ENCODE measurements around the gene TEX35.
A peak's percentile ranks its signal among the peaks of the same experiment; 100 is the strongest.
"Not testable (repeated sequence)": the region's sequence is repeated elsewhere in the genome, so short reads cannot be mapped to it uniquely, and the experiment has no call there.

Gene TEX35

DNA sequence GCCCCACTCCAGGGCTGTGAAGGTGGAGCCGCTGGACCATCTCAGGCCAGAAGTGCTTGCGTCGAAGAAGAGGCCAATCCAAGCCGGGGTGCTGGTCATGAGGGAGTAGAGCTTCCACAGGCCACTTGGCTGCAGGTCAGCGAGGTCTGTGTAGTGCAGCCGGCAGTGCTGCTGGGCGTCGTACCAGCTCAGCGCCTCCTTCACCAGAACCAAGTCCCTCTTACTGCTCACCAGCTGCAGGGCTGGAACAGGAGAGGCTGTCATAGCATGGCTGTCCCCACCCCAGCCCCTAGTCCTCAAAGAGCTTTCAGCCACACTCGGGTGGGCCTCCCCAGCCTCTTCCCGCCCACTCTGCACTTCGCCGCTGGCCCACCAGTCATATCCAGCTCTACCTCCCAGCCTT is 18.3 kb upstream of the TEX35 start:
- no peak for DNase-seq (ENCODE audit: low read depth, low spot score)

DNA sequence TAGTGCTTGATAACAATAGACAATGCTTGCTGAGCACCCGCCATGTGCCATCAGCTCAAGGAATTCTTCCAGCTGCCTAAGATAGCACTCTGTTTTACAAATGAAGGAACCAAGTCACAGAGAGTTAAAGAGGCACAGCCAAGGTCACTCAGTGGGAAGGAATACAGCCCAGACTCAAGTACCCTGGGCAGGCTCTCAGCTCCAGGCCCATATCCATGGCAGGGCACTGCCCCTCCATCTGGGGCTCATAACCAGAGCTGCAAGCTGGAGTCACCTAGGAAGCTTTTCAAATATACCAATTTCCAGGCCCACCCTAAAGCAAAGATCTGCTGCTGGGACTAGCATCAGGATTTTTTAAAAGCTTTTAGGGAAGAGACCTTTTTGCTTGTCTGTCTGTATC is 17.8 kb upstream of the TEX35 start:
- DNase-seq (ENCODE audit: low read depth, low spot score) = no peak

DNA sequence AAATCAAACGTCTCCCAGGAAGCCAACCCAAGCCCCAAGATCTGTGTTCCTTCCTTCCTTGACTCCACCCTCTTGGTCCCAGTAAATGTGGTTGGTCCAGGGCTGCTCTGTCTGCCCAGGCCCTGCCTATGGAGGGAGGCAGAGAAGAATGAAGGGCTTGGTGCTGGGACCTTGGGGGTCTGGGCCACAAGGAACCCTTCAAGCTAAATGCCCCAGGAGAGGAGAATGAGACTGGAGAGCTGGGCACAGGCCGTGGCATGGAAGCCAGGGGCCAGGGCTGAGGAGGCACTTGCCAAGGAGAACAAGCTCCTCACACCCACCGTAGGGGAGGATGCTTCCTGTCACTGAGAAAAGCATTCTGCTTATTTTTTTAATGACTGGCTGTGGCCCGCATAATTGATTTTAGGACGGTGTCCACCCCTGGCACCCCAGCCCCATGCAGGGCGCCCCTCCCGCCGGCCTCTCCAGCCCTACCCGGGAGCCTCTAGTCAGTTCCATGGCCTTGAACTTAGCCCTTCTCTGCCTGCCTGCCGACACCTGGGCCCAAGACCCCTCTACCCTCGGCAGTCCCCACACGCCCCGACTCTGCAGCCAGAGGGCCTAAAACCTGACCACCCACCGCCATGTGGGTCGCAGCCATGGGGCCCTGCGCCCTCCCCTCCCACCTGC is 17.0 kb upstream of the TEX35 start:
- no peak for DNase-seq (ENCODE audit: low read depth, low spot score)

DNA sequence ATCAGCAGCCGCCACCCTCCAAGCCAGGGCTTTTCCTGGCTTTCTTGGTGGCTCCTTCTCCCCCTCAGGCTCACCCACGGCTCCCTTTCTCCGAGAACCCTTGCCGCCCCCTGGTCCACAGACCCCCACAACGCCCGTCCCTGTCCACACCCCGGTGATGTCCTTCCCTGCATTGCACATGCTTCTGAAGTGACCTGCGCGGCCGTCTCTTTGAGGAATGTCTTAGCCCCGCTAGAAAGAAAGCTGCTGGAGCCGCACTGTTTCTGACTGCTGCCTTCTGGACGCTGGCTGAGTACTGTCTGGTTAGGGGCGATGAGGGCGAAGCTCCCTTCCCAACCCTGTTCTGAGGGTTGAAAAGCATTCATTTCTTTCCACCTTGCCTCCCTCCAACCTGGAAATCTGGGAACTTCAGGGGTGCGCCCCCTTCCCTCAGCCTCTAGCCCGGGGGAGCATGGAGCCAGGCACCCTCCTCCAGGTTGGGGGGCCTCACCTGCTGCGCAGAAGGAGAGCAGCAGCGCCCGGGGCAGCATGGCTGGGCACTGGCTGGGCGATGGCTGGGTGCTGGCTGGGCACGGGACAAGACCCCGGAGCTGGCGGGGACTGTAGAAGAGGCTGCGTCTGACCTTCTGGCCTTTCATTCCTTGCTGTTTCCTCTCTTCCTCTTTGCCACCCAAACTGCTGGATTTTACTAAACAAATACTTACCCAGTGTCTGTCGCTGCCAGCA is 16.3 kb upstream of the TEX35 start, which contains the start of gene CLEC20A:
TSS of gene CLEC20A (minus strand) at position 555 of the 726 bp plus-strand sequence. CDS start at position 530, 25 bp downstream.
- no peak for DNase-seq (ENCODE audit: low read depth, low spot score)

DNA sequence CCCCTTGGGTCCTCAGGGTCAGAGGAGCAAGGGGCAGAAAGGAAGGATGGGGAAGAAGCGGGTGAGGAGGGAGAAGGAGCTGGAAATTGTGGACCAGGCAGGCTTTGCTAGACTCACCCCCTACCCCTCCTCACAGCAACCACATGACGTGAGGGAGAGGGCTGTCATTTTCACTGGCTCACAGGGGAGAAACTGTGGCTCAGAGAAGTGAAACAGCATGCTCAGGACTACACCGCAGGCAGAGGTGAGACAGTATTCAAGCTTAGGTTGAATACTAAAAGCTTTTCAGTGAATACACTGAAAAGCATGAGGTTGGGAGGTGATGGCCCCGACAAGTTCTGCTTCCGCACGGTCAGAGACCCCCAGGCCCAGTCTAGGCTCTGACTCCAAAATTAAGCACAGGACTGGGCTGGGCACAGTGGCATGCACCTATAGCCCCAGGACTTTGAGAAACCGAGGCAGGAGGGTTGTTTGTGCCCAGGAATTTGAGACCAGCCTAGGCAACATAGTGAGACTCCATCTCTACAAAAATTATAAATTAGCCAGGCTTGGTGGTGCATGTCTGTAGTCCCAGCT is 14.9 kb upstream of the TEX35 start:
- DNase-seq (ENCODE audit: low read depth, low spot score) = no peak

DNA sequence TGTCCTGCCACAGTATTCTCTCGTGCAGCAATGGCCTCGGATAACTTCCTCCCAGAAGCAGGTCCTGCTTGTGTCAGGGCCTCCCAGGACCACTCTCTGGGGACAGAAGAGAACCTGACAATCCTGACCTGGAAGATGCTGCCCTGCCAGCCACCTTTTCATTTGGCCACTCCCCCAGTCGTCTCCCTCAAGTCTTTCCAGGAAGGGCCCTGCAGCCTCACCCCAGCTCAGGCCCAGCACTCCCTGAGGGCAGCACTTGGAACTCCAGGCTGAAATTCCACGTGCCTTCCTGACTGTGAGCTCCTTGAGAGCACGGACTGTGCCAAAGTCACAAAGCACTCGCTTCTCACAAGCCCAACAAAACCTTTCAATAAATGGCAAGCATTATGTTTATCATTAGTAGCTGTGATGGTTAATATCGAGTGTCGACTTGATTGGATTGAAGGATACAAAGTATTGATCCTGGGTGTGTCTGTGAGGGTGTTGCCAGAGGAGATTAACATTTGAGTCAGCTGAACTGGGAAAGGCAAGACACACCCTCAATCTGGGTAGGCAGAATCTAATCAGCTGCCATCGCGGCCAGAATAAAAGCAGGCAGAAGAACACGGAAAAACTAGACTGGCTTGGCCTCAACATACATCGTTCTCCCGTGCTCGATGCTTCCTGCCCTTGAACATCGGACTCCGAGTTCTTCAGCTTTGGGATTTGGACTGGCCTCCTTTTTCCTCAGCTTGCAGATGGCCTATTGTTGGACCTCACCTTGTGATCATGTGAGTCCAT is 13.8 kb upstream of the TEX35 start:
- no peak for DNase-seq (ENCODE audit: low read depth, low spot score)

DNA sequence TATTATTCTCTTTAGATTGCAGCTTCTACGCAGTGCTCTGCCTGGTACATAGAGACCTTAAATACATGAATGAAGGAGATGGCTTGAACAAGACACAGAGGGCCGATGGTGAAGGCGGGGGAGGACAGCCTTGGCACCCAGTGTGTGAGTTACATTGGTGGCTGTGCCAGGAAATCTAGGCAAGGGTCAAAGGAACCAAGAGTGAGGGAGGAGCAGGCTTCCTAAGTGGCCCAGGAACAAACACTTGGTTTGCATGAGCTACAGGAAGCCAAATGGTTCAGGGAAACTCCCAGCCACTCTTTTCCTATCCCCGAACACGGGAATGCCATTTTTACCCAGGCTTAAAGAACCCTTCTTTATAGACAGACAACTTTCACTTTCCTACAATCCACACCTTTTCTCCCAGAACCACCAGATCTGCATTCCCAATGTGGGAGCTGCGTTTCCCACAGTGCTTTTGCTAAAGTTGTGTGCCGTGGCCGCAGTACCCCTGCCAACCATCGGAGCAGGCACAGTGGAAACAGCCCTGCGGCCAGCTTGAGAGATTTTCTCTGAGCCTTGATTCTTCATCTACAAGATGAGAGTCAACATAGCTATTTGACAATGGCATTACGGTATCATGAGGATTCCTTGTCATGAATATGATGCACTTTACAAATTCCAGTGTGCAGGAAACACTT is 12.7 kb upstream of the TEX35 start:
- DNase-seq (ENCODE audit: low read depth, low spot score) = no peak

DNA sequence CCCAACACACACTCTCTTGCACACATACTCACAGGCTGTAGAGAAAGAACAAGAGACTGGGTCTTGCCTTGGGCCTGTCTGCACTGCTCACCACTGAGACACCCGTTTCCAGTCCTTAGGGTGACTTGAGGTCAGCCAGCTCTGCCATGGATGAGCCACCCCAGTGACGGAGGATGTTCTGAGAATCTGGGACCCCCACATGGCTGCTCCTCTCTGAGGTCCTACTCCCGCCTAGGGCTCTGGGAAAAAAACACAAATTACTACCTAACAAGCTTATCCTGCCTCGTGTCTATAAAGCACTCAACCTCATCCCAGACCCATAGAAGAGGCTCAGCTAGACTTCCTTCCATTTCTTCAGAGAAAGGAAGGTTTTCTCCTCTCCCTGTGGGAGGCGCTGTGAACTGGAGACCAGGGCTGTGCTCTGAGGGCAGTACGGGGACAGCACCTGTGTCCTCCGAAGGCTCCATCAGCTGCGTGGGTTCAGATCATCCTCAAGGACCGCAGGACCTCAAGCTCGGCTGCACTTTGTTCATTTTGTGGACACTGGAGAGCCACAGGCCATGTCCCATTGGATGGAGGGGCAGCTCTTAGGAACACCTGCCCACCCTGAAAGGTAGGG is 11.9 kb upstream of the TEX35 start:
- no peak for DNase-seq (ENCODE audit: low read depth, low spot score)

DNA sequence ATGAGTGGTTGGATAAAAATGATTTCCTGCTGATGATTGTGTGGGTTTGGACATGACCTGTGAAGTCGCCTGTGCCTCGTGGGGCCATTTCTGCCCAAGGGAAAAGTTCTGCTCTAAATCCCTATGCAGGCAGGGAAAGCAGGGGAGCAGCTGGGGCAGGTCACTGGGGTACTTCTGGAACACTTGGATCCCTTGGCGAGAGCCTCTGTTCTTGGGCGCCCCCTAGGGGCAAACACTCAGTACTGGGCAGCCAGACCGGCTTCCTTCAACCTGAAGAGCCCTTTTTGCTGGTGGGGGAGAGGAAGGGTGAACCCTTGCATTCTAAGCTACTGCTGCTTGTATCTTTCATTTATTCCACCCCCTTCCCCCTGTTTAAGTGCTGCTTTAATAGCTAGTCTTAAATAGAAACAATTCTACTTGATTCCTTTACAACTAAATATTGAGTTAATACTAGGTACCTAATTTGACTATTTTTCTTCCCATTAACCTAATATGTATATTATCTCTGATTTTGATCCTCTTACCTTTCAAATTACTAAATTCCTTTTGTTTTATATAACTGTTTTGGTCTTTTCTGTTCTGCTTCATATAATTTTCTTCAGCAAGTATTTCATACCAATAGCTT is 11.1 kb upstream of the TEX35 start:
- DNase-seq (ENCODE audit: low read depth, low spot score) = peak; percentile 40

DNA sequence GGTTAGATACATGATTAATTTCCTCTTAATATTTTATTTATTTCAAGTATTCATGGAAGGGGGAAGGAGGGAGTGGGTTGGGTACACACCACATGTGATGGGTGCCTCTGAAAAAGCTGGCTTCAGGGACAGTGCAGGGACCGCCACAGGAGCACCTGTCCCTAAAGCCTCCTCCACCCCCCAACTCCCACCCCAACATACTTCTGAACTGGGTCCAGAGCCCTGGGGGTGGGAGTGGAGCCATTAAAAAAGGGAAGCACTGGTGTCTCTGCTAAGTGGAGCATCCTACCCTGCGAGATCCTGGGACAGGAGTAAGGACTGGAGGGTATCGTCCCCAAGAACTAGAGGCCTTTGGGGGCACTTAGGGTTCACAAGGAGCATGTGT is 10.6 kb upstream of the TEX35 start:
- DNase-seq (ENCODE audit: low read depth, low spot score) = no peak

DNA sequence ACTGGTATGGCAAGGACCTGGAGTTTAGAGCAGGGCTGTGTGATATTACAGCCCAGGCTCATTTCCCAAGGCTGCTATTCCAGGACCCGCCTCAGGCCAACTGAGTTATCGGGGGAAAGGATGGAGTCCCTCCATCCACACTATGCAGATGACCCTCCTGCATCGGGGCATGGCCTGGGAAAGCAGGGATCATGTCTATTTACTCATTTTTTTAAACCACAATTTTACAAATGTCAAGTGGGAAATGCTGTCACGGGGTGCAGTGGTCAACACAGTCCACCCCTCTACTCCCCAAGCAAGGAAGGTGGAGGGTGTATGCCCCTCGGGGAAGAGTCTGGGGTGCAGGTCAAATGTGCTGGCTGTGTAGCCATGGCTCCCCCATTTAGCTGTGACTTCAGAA is 10.1 kb upstream of the TEX35 start:
- DNase-seq (ENCODE audit: low read depth, low spot score) = no peak

DNA sequence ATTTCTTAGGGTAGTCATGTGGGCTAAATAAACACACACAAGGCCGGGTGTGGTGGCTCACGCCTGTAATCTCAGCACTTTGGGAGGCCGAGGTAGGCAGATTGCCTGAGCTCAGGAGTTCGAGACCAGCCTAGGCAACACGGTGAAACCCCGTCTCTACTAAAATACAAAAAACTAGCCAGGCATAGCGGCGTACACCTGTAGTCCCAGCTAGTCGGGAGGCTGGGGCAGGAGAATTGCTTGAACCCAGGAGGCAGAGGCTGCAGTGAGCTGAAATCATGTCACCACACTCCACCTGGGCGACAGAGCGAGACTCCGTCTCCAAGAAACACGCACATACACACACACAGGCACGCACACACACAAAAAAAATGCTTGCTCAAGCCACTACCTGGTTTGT is 9.6 kb upstream of the TEX35 start:
- DNase-seq (ENCODE audit: low read depth, low spot score) = not testable (repeated sequence)

DNA sequence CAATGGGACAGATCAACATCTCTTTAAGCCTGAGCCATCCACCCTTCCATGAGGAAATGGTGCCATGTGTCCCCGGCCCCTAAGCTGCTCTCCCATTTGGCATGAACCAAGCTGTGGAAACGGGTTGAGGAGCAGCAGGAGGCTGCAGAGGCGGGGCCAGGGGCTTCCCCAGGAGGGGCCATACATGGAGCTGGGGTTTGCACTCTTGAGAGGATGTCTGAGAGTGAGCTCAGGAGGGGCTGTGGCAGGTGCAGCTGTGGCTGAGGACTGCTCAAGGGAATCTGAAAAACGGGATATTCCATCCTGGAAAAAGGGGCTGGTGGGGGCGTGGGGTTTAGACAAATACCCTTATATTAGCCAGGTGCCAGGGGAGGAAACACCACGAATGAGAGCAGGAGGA is 9.1 kb upstream of the TEX35 start:
- no peak for DNase-seq (ENCODE audit: low read depth, low spot score)

DNA sequence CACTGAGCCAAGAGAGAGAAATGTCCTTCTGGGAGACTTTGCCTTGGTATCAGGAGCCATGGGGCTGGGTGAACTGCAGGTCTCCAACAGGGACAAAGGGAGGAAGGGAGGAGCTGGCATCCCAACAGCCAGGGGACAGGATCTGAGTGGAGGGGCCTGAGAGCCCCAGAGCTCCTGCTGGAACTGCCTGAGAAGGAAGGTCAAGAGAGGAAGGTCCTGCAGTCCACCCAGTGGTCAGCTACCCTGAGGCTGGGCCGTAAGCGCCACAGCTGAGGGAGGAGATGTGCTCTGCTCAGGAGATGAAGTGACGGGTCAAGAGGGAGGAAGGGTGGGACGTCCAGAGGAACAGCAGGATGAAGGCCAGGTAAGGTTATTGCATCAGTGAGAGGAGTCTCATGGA is 8.6 kb upstream of the TEX35 start:
- no peak for DNase-seq (ENCODE audit: low read depth, low spot score)

DNA sequence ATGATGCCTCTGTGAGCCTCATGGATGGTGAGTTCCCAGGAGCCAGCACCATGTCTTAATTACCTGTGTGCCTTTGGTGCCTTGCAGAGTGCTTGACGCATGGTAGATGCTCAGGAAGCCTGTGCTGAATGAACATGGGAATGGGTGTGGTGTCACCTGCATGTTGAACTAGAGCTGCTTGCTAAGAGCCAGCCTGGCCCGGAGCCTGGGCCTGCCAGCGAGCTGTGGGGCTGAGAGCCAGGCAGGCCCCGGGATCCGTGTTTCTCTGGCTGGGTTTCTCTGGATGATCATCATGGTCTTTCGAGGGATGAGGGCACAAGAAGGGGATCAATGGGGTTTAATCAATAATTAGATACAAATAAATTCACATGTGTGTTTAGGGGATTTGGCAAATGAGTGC is 6.7 kb upstream of the TEX35 start:
- DNase-seq (ENCODE audit: low read depth, low spot score) = no peak

DNA sequence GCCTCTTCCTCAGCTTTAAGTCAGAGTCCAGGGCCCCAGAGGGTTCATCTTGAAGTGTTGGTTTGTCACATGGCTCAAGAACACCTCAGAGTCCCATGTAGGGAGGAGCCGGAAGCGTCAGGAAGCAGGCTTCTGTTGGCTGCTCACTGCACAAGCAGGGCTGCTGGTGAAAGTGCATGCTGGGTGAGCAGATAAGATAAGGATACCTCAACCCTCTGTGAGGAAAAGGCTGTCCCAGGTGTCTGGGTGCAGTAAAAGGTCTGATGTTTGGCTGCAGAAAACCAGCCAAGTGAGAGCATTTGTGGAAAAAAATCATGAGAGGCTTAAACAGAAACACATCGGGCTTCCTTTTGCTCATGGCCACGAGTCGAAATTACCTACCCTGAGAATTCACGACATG is 6.2 kb upstream of the TEX35 start:
- no peak for DNase-seq (ENCODE audit: low read depth, low spot score)

DNA sequence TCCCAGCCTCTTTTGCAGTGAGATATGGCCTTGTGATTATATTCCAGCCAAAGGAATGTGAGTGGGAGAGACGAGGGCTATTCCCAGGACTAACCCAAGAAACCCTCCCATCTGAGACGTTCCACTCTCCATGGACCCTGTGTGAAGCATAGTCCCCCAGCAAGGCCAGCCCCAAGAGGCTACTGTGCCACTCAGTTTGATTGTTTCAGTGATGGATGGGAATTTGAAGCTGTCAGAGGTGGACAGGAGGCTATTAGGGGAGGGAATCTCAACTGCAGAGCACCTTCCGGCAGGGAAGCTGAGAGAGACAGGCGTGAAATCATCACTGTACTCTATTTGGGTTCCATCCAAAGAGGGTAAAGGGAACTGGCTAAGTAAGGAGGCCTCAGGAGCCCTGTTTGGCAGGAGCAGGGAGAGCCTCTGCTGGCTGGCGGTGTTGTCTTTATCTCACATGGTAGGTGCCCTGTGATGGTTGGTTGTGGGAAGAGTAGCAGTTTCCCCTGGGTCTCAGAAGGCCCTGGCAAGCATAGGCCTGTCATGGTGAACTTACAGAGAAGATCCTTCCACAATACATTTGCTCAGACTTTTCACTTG is 3.4 kb upstream of the TEX35 start:
- no peak for DNase-seq (ENCODE audit: low read depth, low spot score)

DNA sequence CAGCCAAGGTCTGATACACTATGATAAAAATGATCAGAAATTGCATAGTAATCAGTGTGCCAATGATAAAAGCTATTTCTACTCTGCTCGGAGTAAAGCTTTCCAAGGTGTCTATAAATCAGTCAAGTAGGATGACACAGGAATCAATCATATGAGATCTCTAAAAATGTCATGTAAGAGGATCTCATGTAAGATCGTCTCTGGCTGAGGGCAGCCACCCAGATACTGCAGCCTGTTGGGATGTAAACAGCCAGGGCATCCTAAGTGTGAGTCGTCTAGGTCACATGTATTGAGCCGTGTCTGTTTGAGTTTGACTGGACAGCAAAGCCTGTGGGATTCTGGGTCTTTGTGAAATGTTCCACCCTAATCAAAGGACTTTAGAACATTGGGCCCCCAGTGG is 2.8 kb upstream of the TEX35 start:
- no peak for DNase-seq (ENCODE audit: low read depth, low spot score)

DNA sequence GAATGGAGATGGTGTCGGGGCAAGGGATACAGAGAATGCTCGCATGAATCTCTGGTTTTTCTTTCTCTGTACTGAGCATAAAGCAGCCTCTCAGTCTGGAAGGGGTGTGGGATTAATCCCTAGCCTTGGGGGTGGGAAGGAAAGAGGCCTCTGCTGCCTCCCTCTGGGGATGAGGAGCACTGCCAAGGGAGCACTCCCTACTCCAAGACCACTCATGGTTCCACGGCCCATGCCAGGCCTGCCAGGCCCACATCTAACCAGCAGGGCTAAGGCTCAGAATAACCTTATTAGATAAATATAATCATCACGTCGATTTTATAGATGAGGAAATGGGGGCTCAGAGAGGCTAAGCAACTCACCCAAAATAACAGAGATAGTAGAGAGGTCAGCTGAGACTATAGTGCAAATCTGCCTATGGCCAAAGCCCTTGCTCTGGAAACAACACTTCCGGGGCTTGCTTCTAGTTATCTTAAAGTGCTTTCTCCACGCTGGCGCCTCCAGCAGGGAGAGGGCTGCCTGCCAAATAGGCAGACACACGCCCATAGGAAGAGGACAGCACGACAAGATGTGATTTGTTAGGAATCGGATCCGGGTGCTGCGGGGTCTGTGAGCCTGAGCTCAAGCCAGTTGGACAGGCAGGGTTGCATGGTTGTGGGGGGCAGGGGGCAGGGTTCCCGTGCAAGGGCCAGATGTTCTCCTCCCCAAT is 522 bp downstream of the TEX35 start:
- no peak for DNase-seq (ENCODE audit: low read depth, low spot score)

DNA sequence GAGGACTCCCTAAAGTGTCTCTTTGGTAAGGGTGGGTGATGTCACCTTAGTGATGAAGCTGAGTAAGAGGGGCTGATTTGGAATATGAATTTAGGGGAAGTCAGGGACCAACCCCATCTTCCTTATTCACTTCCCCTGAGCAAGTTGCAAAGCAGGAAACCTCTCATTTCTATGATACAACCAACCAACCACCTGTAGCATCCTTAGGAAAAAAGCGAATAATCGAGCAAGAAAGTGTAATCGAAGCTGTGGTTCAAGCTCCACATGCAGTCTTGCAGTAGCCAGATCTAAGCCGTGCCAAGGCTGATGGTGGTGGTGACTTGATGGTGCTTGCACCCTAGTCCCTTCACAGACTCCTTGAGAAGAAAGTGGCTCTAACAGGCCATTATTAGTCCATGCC is 3.2 kb downstream of the TEX35 start:
- no peak for DNase-seq (ENCODE audit: low read depth, low spot score)
